BLaER1 treated with 17β-estradiol and CSF1 and Interleukin-3, amounts not matched to agents 10 nM and 100 nM (cell line): Measurements from ENCODE around the gene TMIE.

Source experiments
- H3K27ac ChIP-seq, 11 experiments: shearing (Covaris generic); formaldehyde crosslinking; 2 replicates each; pipeline ENCODE4 v1.8.1; 2022
- H3K27me3 ChIP-seq, 11 experiments: shearing (Covaris generic); formaldehyde crosslinking; 2 replicates each; pipeline ENCODE4 v1.8.1; 2022
- H3K36me3 ChIP-seq, 11 experiments: shearing (Covaris generic); formaldehyde crosslinking; 2 replicates each; pipeline ENCODE4 v1.8.1; 2022
- H3K4me1 ChIP-seq, 10 experiments: shearing (Covaris generic); formaldehyde crosslinking; 2 replicates each; pipeline ENCODE4 v1.8.1; 2022
- H3K4me2 ChIP-seq, 11 experiments: shearing (Covaris generic); formaldehyde crosslinking; 2 replicates each; pipeline ENCODE4 v1.8.1; 2022
- H3K4me3 ChIP-seq, 10 experiments: shearing (Covaris generic); formaldehyde crosslinking; 2 replicates each; pipeline ENCODE4 v1.8.1; 2022
- H3K9ac ChIP-seq, 11 experiments: shearing (Covaris generic); formaldehyde crosslinking; 2 replicates each; pipeline ENCODE4 v1.8.1; 2022
- H3K9me3 ChIP-seq, 11 experiments: shearing (Covaris generic); formaldehyde crosslinking; replicated peaks in 1 of 11; 2 replicates each; pipeline ENCODE4 v1.8.1; 2022
- H4K20me1 ChIP-seq, 11 experiments: shearing (Covaris generic); formaldehyde crosslinking; 2 replicates each; pipeline ENCODE4 v1.8.1; 2022
- Cebpa-rat ChIP-seq, 11 experiments: shearing (Covaris generic); IDR thresholded peaks; 2 replicates each; pipeline ENCODE4 v1.8.1; 2022

Gene TMIE

GRCh38 chr3:46701181-46701939 is at the start of gene TMIE:
TSS of gene TMIE (plus strand) at chr3:46701392. CDS start at chr3:46701488, 96 bp downstream.
- H3K9ac ChIP-seq = peak within 1 kb of the TSS in 1 of 11 experiments; percentile 31; a peak in 2 of 22 replicates
- H3K4me2 ChIP-seq = peak within 1 kb of the TSS; percentile 40 to 85 (median 63)
- peaks cover 24 to 33% (median 27%) of the 10 kb centered on the region in 11 experiments for H3K27me3 ChIP-seq
- H3K4me3 ChIP-seq = peak within 1 kb of the TSS in 1 of 10 experiments; percentile 21; a peak in 1 of 20 replicates
- no peaks in the 10 kb centered on the region for H3K9me3 ChIP-seq
- no peaks in the 10 kb centered on the region for H3K36me3 ChIP-seq
- no peak within 1 kb of the TSS for H3K27ac ChIP-seq
- peaks cover 29 to 54% (median 48%) of the 10 kb centered on the region in 10 experiments for H3K4me1 ChIP-seq
- TF ChIP-seq Cebpa-rat (IDR thresholded peaks at IDR 0.05) = no peak
- H4K20me1 ChIP-seq = peaks cover 0 to 40% (median 0%) of the 10 kb centered on the region in 11 experiments; a peak in 10 of 22 replicates

DNA sequence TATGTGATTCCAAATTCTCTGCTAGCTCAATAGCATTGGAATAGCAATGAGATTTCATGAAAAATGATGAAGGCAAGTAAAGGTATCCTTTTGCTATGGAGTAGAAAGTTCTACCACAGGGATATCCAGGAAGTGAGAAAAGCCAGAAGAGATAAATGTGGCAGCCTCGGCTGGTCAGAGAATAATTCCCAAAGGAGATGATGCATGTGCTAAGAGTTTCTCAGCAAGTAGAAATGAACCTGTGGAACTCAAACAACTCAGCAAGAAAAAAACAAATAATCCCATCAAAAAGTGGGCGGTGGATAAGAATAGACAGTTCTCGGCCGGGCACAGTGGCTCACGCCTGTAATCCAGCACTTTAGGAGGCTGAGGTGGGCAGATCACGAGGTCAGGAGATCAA is 45.9 kb upstream of the TMIE start:
- Histone ChIP-seq H3K4me2 (peak overlapping the region in 6 of 11 experiments; percentile 4 to 33 (median 22); a peak in 5 of 22 replicates), H3K9ac (no peak overlapping the region), H3K4me1 (peaks cover 14 to 38% (median 29%) of the 10 kb centered on the region in 10 experiments), H3K27ac (no peak overlapping the region), H3K4me3 (no peak overlapping the region), H4K20me1 (no peaks in the 10 kb centered on the region), H3K9me3 (peaks cover 16 to 22% (median 20%) of the 10 kb centered on the region in 11 experiments), H3K36me3 (no peaks in the 10 kb centered on the region), H3K27me3 (no peaks in the 10 kb centered on the region; a peak in 1 of 22 replicates)
- no peak for TF ChIP-seq Cebpa-rat (IDR thresholded peaks at IDR 0.05)

GRCh38 chr3:46656778-46657556 is 44.2 kb upstream of the TMIE start:
- Histone ChIP-seq H3K9ac (no peak overlapping the region), H3K4me3 (no peak overlapping the region), H3K27me3 (no peaks in the 10 kb centered on the region; a peak in 1 of 22 replicates), H3K4me2 (peak overlapping the region in 2 of 11 experiments; percentile 21 to 41; a peak in 3 of 22 replicates), H4K20me1 (no peaks in the 10 kb centered on the region; a peak in 1 of 22 replicates), H3K9me3 (peaks cover 10 to 16% (median 13%) of the 10 kb centered on the region in 11 experiments), H3K27ac (no peak overlapping the region), H3K36me3 (no peaks in the 10 kb centered on the region), H3K4me1 (peaks cover 24 to 51% (median 42%) of the 10 kb centered on the region in 10 experiments)
- TF ChIP-seq Cebpa-rat (IDR thresholded peaks at IDR 0.05) = no peak

DNA sequence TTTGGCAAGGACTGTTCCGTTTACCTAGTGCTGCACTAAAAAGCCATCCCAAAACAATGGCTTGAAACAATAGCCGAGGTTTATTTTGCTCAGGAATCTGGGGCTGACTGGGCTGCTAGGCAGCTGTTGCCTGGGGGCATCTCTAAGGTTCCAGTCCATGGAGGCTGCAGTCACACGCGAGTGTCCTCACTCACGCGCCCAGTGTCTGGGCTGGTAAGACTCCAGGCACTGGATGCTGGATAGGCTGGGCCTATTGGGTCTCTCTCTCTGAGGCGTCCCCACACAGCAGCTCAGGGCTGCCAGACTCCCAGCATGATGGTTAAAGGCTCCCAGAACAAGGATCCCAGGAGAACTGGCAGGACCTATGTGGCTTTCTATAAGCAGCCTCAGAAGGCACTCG is 41.9 kb upstream of the TMIE start:
- Histone ChIP-seq H3K4me1 (peaks cover 24 to 54% (median 42%) of the 10 kb centered on the region in 10 experiments), H4K20me1 (no peaks in the 10 kb centered on the region; a peak in 1 of 22 replicates), H3K36me3 (no peaks in the 10 kb centered on the region), H3K27ac (no peak overlapping the region), H3K4me3 (no peak overlapping the region), H3K9ac (no peak overlapping the region), H3K4me2 (peak overlapping the region in 10 of 11 experiments; percentile 2 to 82 (median 60); a peak in 11 of 22 replicates), H3K9me3 (peaks cover 0 to 7% (median 0%) of the 10 kb centered on the region in 11 experiments; a peak in 1 of 22 replicates), H3K27me3 (no peaks in the 10 kb centered on the region; a peak in 1 of 22 replicates)
- TF ChIP-seq Cebpa-rat (IDR thresholded peaks at IDR 0.05) = no peak

- no peak overlapping the region for H3K4me3 ChIP-seq
- no peaks in the 10 kb centered on the region; a peak in 1 of 22 replicates for H3K27me3 ChIP-seq
- H3K27ac ChIP-seq = no peak overlapping the region
- H3K9ac ChIP-seq = no peak overlapping the region
- no peaks in the 10 kb centered on the region for H3K36me3 ChIP-seq
- H4K20me1 ChIP-seq = no peaks in the 10 kb centered on the region; a peak in 1 of 22 replicates
- TF ChIP-seq Cebpa-rat (IDR thresholded peaks at IDR 0.05) = no peak
- H3K4me2 ChIP-seq = peak overlapping the region; percentile 2 to 82 (median 61); a peak in 20 of 22 replicates
- peaks cover 24 to 54% (median 42%) of the 10 kb centered on the region in 10 experiments for H3K4me1 ChIP-seq
- peaks cover 0 to 7% (median 0%) of the 10 kb centered on the region in 11 experiments; a peak in 1 of 22 replicates for H3K9me3 ChIP-seq
These were observed 41.2 kb upstream of the TMIE start for GRCh38 chr3:46660003-46660402.

GRCh38 chr3:46660543-46661523 is 40.4 kb upstream of the TMIE start:
- Histone ChIP-seq H4K20me1 (no peaks in the 10 kb centered on the region; a peak in 1 of 22 replicates), H3K36me3 (no peaks in the 10 kb centered on the region), H3K27me3 (no peaks in the 10 kb centered on the region; a peak in 1 of 22 replicates), H3K27ac (no peak overlapping the region), H3K9me3 (no peaks in the 10 kb centered on the region), H3K9ac (peak overlapping the region in 2 of 11 experiments; percentile 1 to 7; a peak in 1 of 22 replicates), H3K4me1 (peaks cover 24 to 45% (median 38%) of the 10 kb centered on the region in 10 experiments), H3K4me2 (peak overlapping the region; percentile 25 to 82 (median 61); a peak in 21 of 22 replicates), H3K4me3 (no peak overlapping the region; a peak in 1 of 20 replicates)
- TF ChIP-seq Cebpa-rat (IDR thresholded peaks at IDR 0.05) = no peak

DNA sequence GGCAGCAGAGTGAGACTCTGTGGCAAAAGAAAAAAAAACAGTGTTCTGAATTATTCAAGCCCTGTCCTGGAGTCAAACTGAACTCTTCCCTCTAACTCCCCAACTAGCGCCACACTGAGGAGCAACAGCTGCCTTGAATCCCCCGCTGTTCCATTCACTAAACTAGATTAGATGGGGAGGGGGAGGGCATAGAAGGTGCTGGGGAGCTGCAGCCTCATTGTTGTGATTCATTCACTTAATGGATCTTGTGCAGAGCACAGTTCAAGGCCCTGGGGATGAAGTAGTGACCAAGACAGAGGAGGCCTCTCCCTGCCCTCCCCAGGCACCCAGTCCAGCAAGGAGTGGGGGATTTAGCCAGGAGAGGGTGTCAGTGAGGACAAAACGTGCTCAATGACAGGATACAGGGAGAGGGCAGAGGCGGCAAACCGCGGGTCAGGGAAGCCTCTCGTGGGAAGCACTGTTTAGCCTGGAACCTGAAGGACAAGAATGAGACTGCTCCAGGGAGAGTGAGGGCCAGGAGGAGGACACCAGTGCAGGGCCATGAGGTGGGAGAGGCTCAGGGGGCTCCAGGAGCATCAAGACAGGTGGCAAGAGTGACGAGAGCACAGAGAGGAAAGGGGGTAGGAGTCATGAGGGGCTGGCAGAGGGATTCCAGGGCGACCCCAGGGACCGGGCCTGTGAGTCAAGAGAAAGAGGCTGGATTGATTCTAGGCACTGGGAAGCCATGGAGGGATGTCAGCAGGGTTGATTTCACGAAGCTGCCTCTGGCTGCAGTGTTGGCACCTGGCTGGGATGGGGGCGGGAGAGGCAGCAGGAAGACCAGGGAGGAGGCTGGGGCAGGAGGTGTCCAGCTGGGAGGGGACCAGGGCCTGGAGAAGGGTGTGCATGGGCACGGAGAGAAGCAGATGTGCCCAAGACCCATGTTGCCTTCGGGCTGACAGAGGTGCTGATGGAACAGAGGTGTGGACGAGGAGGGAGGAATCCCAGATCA is 39.1 kb upstream of the TMIE start:
- no peak overlapping the region for H3K9ac ChIP-seq
- no peak overlapping the region for H3K4me2 ChIP-seq
- no peak overlapping the region for H3K4me3 ChIP-seq
- H3K9me3 ChIP-seq = no peaks in the 10 kb centered on the region
- no peaks in the 10 kb centered on the region for H3K36me3 ChIP-seq
- no peak overlapping the region for H3K27ac ChIP-seq
- H3K4me1 ChIP-seq = peaks cover 24 to 45% (median 37%) of the 10 kb centered on the region in 10 experiments
- H3K27me3 ChIP-seq = no peaks in the 10 kb centered on the region; a peak in 1 of 22 replicates
- H4K20me1 ChIP-seq = no peaks in the 10 kb centered on the region; a peak in 1 of 22 replicates
- no peak for TF ChIP-seq Cebpa-rat (IDR thresholded peaks at IDR 0.05)
